K562 (cell line): Measurements from ENCODE around the gene KIF23. TPM values are rescaled to one million over a fixed set of nuclear protein-coding genes. Genes with fewer than 3 reads are reported as not detected.

ENCODE experiments used
- ATAC-seq: fragments of 200-7000 bp; cut with Tn5 transposase; 3 replicates; pipeline ENCODE4 v1.9.1; 2020; ENCODE audit warnings: moderate library complexity
- BruUV-seq: library from RNA; stranded (reverse); fragments of 400-500 nt; replicated peaks from 2 replicates; lab custom pipeline; 2021; lab: Mats Ljungman, UMichigan
- CTCF ChIA-PET: fragments of 300-600 bp; formaldehyde crosslinking; extraction: SDS; loops from one replicate; lab custom pipeline; 2021; ENCODE audit warnings: low intra/inter-chr PET ratio; lab: Yijun Ruan, JAX
- POLR2A ChIA-PET: fragments of 300-600, 350-650 bp; sonication (Branson Sonifier 250); formaldehyde crosslinking; extraction: SDS; loops from one replicate; lab custom pipeline; 2021; ENCODE audit warnings: antibody characterized with exemption, inconsistent platforms; lab: Yijun Ruan, JAX
- DNase-seq, 4 experiments: peaks; one replicate each; pipeline versions ENCODE4 v3.0.0 to v3.0.0-alpha.2; 2011 to 2018; ENCODE audit warnings: low spot score in 3 of 4, mixed read lengths in 3 of 4; ENCODE audit errors: extremely low read depth in 1 of 4
- FAIRE-seq: peaks from 2 replicates; lab custom pipeline; 2011; peaks lifted over from hg19 to GRCh38; lab: Jason Lieb, UNC
- H2AFZ ChIP-seq: 2 replicates; pipeline ENCODE4 v1.6.0; 2011; ENCODE audit warnings: low read depth, low read length, control low read depth, inconsistent platforms
- H3K27ac ChIP-seq: fragments of 200-600 bp; 3 replicates; pipeline ENCODE4 v1.8.0; 2011; ENCODE audit warnings: low read depth, mild to moderate bottlenecking, control low read depth, inconsistent platforms, low read length, moderate library complexity, mixed read lengths; ENCODE audit errors: extremely low read depth
- H3K27me3 ChIP-seq, 2 experiments: fragments of 300-600 bp in 1 of 2; 2 replicates in 1 of 2; 3 replicates in 1 of 2; pipeline versions ENCODE4 v1.6.0 to v1.8.0; 2011; ENCODE audit warnings: inconsistent platforms in 2 of 2, low read length in 2 of 2, mild to moderate bottlenecking in 1 of 2, mixed read lengths in 1 of 2, moderate library complexity in 1 of 2; ENCODE audit not compliant: control insufficient read depth in 2 of 2, insufficient read depth in 2 of 2
- H3K36me3 ChIP-seq: fragments of 300-600 bp; 3 replicates; pipeline ENCODE4 v1.8.0; 2011; ENCODE audit warnings: mild to moderate bottlenecking, low read length, inconsistent platforms; ENCODE audit not compliant: control insufficient read depth, insufficient read depth
- H3K4me1 ChIP-seq, 2 experiments: fragments of 200-600 bp in 1 of 2; replicated peaks in 1 of 2; 2 replicates in 1 of 2; 3 replicates in 1 of 2; pipeline versions ENCODE4 v1.5.1 to v1.8.0; 2011; ENCODE audit warnings: inconsistent platforms in 2 of 2, low read length in 2 of 2, mild to moderate bottlenecking in 1 of 2, mixed read lengths in 1 of 2, moderate library complexity in 1 of 2; ENCODE audit not compliant: control insufficient read depth in 2 of 2, insufficient read depth in 2 of 2
- H3K4me2 ChIP-seq: 2 replicates; pipeline ENCODE4 v1.6.1; 2011; ENCODE audit warnings: low read length, control low read depth, inconsistent platforms, mixed read lengths; ENCODE audit not compliant: insufficient read depth
- H3K4me3 ChIP-seq: fragments of 200-600 bp; sonication (generic), shearing (Covaris generic); 2 replicates; pipeline ENCODE4 v1.5.1; 2016; ENCODE audit warnings: control low read depth, inconsistent platforms
- H3K79me2 ChIP-seq: fragments of 200-600 bp; 3 replicates; pipeline ENCODE4 v1.8.0; 2011; ENCODE audit warnings: low read length, inconsistent platforms; ENCODE audit not compliant: control insufficient read depth, insufficient read depth
- H3K9ac ChIP-seq, 2 experiments: 2 replicates each; pipeline versions ENCODE4 v1.6.0 to v1.6.1; 2011; ENCODE audit warnings: low read depth in 2 of 2, low read length in 2 of 2, control low read depth in 1 of 2, inconsistent platforms in 1 of 2, mild to moderate bottlenecking in 1 of 2, mixed read lengths in 1 of 2; ENCODE audit not compliant: insufficient read depth in 1 of 2
- H3K9me1 ChIP-seq: one replicate; pipeline ENCODE4 v1.6.0; 2011; ENCODE audit warnings: inconsistent platforms, mild to moderate bottlenecking, low read length, moderate library complexity; ENCODE audit not compliant: control insufficient read depth, insufficient read depth
- H3K9me3 ChIP-seq: replicated peaks from 2 replicates; pipeline ENCODE4 v1.5.1; 2011; ENCODE audit warnings: low read depth, low read length, inconsistent platforms; ENCODE audit not compliant: control insufficient read depth, insufficient read depth
- H4K20me1 ChIP-seq: replicated peaks from 2 replicates; pipeline ENCODE4 v1.6.1; 2011; ENCODE audit warnings: low read length, inconsistent platforms, mixed read lengths; ENCODE audit not compliant: control insufficient read depth, insufficient read depth
- CHD4 ChIP-seq: fragments of 200-600 bp; sonication (generic); IDR thresholded peaks from 3 replicates; pipeline ENCODE4 v1.6.1; 2012; ENCODE audit warnings: low read depth, mild to moderate bottlenecking, mixed read lengths, low read length, inconsistent platforms; ENCODE audit not compliant: insufficient read depth, insufficient replicate concordance, poor library complexity, severe bottlenecking
- ETS1 ChIP-seq: conservative IDR thresholded peaks from 2 replicates; pipeline ENCODE4 v1.6.1; 2011; ENCODE audit warnings: low read depth, mild to moderate bottlenecking, low read length; ENCODE audit not compliant: control insufficient read depth
- HDAC2 ChIP-seq: fragments of 450-650 bp; IDR thresholded peaks from 2 replicates; pipeline ENCODE4 v1.6.1; 2016; ENCODE audit warnings: mild to moderate bottlenecking
- IRF2 ChIP-seq: sonication (generic); formaldehyde crosslinking; IDR thresholded peaks from 2 replicates; pipeline ENCODE4 v1.8.1; 2022; ENCODE audit warnings: mild to moderate bottlenecking, missing genetic modification reagents
- NCOA4 ChIP-seq: fragments of 450-650 bp; IDR thresholded peaks from 2 replicates; pipeline ENCODE4 v1.6.1; 2018; ENCODE audit warnings: mild to moderate bottlenecking; ENCODE audit not compliant: partially characterized antibody
- POLR2B ChIP-seq: fragments of 450-650 bp; IDR thresholded peaks from 2 replicates; pipeline ENCODE4 v1.6.1; 2018; ENCODE audit warnings: low read depth; ENCODE audit not compliant: partially characterized antibody
- POU5F1 ChIP-seq: fragments of 150-350 bp; IDR thresholded peaks from 2 replicates; pipeline ENCODE4 v1.6.1; 2014; ENCODE audit warnings: borderline replicate concordance, low read length, low read depth, mild to moderate bottlenecking; ENCODE audit not compliant: partially characterized antibody
- TAF9B ChIP-seq: fragments of 450-650 bp; IDR thresholded peaks from 2 replicates; pipeline ENCODE4 v1.6.1; 2018; ENCODE audit warnings: mild to moderate bottlenecking; ENCODE audit not compliant: partially characterized antibody
- TFAP4 ChIP-seq: sonication (generic); formaldehyde crosslinking; IDR thresholded peaks from 2 replicates; pipeline ENCODE4 v1.8.0; 2022; ENCODE audit warnings: missing genetic modification reagents, mild to moderate bottlenecking, moderate library complexity, borderline replicate concordance
- TRIM24 ChIP-seq, 2 experiments: fragments of 450-650 bp; IDR thresholded peaks; 2 replicates each; pipeline ENCODE4 v1.6.1; 2016
- YY1 ChIP-seq, 3 experiments: IDR thresholded peaks; 2 replicates each; pipeline ENCODE4 v1.6.1; 2011; ENCODE audit warnings: low read length in 2 of 3, mild to moderate bottlenecking in 2 of 3, moderate library complexity in 2 of 3, borderline replicate concordance in 1 of 3, control low read depth in 1 of 3, low read depth in 1 of 3; ENCODE audit not compliant: insufficient read depth in 3 of 3, insufficient replicate concordance in 2 of 3, control insufficient read depth in 1 of 3, insufficient read length in 1 of 3; ENCODE audit errors: extremely low read depth in 1 of 3
- ZNF24 ChIP-seq: fragments of 450-650 bp; IDR thresholded peaks from 2 replicates; pipeline ENCODE4 v1.6.1; 2016
- ZNF282 ChIP-seq: sonication (generic); formaldehyde crosslinking; IDR thresholded peaks from 2 replicates; pipeline ENCODE4 v1.8.1; 2023; ENCODE audit warnings: missing genetic modification reagents
- ZNF436 ChIP-seq: fragments of 250-450, 450-650 bp; sonication (Bioruptor Pico); formaldehyde crosslinking; IDR thresholded peaks from 2 replicates; pipeline ENCODE4 v1.7.0; 2020; ENCODE audit warnings: mild to moderate bottlenecking
- ZNF699 ChIP-seq: fragments of 250-450 bp; sonication (Bioruptor Pico); IDR thresholded peaks from 2 replicates; pipeline ENCODE4 v1.8.0; 2021; ENCODE audit warnings: mild to moderate bottlenecking, moderate library complexity; ENCODE audit not compliant: insufficient replicate concordance
- ZNF75A ChIP-seq: fragments of 450-650 bp; formaldehyde crosslinking; IDR thresholded peaks from 2 replicates; pipeline ENCODE4 v1.4.0; 2020; ENCODE audit warnings: mild to moderate bottlenecking
- WGBS: fragments of 100-300 bp; shearing (Covaris generic); methylation state at CpG from one replicate; pipeline ENCODE4 v1.1.6; 2016; ENCODE audit warnings: low coverage, mixed read lengths; ENCODE audit not compliant: insufficient coverage; ENCODE audit errors: missing lambda C conversion rate; 5-methylcytosine and 5-hydroxymethylcytosine counted together
- in situ Hi-C: fragments of 300-500 bp; cut with MboI; formaldehyde crosslinking; loops from 4 replicates; pipeline ENCODE4 v1.15.0; 2018; ENCODE audit warnings: inconsistent platforms, mixed read lengths
- intact Hi-C: fragments of 100-400 bp; cut with micrococcal nuclease; formaldehyde crosslinking; loops from 2 replicates; pipeline ENCODE4 v1.14.2; 2022
- polyA plus RNA-seq, 8 experiments: library from polyadenylated mRNA; depleted of rRNA in 4 of 8; stranded (reverse) in 5 of 8; unstranded in 3 of 8; fragments of >200 nt; fragmentation: Nextera tagmentation in 2 of 8; fragmentation: Illumina TruSeq in 1 of 8; extraction: Ambion mirVana in 2 of 8; extraction: Trizol in 1 of 8; gene quantifications; 2 replicates each; pipeline versions ENCODE4 v1.2.1 to v1.2.3, GENCODE V29; 2011 to 2014; ENCODE audit warnings: inconsistent platforms in 1 of 8, missing spikeins in 1 of 8
- total RNA-seq, 7 experiments: library from RNA; depleted of rRNA in 6 of 7; stranded (reverse); fragments of >200 nt in 6 of 7; fragmentation: Illumina TruSeq in 2 of 7; extraction: Trizol in 2 of 7; gene quantifications; 2 replicates each; pipeline versions ENCODE4 v1.2.1 to v1.2.3, GENCODE V29; 2011 to 2021; ENCODE audit warnings: low replicate concordance in 1 of 7
- TF ChIP-seq, protein P1 (sequence below), 2 experiments: fragments of 450-650 bp in 1 of 2; IDR thresholded peaks; 2 replicates each; pipeline ENCODE4 v1.6.1; 2011 to 2017; ENCODE audit warnings: low read depth in 2 of 2, antibody characterized with exemption in 1 of 2, borderline replicate concordance in 1 of 2, low read length in 1 of 2, mild to moderate bottlenecking in 1 of 2, mixed read lengths in 1 of 2; ENCODE audit not compliant: control insufficient read depth in 1 of 2

The KIF23 gene
- total and polyA plus RNA-seq, 9 of the 15 experiments (the other 6 are each of a cell fraction or from before 2014, with no cell fraction given) = 29.4 to 58.2 (median 41.9) TPM

GRCh38 chr15:69367236-69367635, 46.9 kb upstream of the KIF23 start:
- ATAC-seq = no peak
- ChIA-PET CTCF (no interaction called here), POLR2A (no interaction called here)
- intact Hi-C loops = no loop called here
- DNase-seq = no peak
- Histone ChIP-seq H3K9me3 (no peaks in the 10 kb centered on the region), H3K36me3 (no peaks in the 10 kb centered on the region), H3K9ac (no peak overlapping the region), H2AFZ (no peak overlapping the region), H3K4me1 (no peaks in the 10 kb centered on the region), H3K9me1 (no peaks in the 10 kb centered on the region), H3K27me3 (peaks cover 6 to 8% of the 10 kb centered on the region in 2 experiments; a peak in 3 of 5 replicates), H3K79me2 (no peaks in the 10 kb centered on the region), H4K20me1 (no peaks in the 10 kb centered on the region), H3K27ac (no peak overlapping the region), H3K4me2 (no peak overlapping the region), H3K4me3 (no peak overlapping the region)
- in situ Hi-C loops = no loop called here
- no TSS peak for BruUV-seq
- FAIRE-seq = no peak
- WGBS = 0% methylated on average over 3 of the region's 3 CpGs
- TF ChIP-seq ZNF436 (CRISPR knock-in tag) = no peak
- TF ChIP-seq ZNF75A = no peak
- TF ChIP-seq ZNF282 = no peak
- no peak for TF ChIP-seq ZNF699
- no peak for TF ChIP-seq HDAC2
- TF ChIP-seq, protein P1, sequence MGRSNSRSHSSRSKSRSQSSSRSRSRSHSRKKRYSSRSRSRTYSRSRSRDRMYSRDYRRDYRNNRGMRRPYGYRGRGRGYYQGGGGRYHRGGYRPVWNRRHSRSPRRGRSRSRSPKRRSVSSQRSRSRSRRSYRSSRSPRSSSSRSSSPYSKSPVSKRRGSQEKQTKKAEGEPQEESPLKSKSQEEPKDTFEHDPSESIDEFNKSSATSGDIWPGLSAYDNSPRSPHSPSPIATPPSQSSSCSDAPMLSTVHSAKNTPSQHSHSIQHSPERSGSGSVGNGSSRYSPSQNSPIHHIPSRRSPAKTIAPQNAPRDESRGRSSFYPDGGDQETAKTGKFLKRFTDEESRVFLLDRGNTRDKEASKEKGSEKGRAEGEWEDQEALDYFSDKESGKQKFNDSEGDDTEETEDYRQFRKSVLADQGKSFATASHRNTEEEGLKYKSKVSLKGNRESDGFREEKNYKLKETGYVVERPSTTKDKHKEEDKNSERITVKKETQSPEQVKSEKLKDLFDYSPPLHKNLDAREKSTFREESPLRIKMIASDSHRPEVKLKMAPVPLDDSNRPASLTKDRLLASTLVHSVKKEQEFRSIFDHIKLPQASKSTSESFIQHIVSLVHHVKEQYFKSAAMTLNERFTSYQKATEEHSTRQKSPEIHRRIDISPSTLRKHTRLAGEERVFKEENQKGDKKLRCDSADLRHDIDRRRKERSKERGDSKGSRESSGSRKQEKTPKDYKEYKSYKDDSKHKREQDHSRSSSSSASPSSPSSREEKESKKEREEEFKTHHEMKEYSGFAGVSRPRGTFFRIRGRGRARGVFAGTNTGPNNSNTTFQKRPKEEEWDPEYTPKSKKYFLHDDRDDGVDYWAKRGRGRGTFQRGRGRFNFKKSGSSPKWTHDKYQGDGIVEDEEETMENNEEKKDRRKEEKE (IDR thresholded peaks at IDR 0.05; ENCODE audit: borderline replicate concordance in 1 of 2, control insufficient read depth in 1 of 2, low read depth in 2 of 2, low read length in 1 of 2) = no peak
- no peak for TF ChIP-seq ETS1
- TF ChIP-seq ZNF24 = no peak
- no peak for TF ChIP-seq POLR2B
- TF ChIP-seq TAF9B = no peak
- TF ChIP-seq YY1 (IDR thresholded peaks at IDR 0.05; ENCODE audit: borderline replicate concordance in 1 of 3, control insufficient read depth in 1 of 3, extremely low read depth in 1 of 3, insufficient read depth in 3 of 3, insufficient read length in 1 of 3, insufficient replicate concordance in 2 of 3, low read depth in 1 of 3, low read length in 2 of 3) = no peak
- TF ChIP-seq TFAP4 (CRISPR knock-in tag) = no peak
- no peak for TF ChIP-seq CHD4
- TF ChIP-seq NCOA4 = no peak
- no peak for TF ChIP-seq POU5F1
- TF ChIP-seq IRF2 = no peak
- no peak for TF ChIP-seq TRIM24 (IDR thresholded peaks at IDR 0.05)
